HG02973 (cell line): ENCODE data around the gene RAB3C.
"Not testable (repeated sequence)": the region's sequence is repeated elsewhere in the genome, so short reads cannot be mapped to it uniquely, and the experiment has no call there.

Source experiments
- ATAC-seq: cut with Tn5 transposase; IDR thresholded peaks from one replicate; pipeline ENCODE4 v1.9.1; 2021; ENCODE audit warnings: moderate library complexity; ENCODE audit not compliant: unreplicated experiment

Gene RAB3C

DNA sequence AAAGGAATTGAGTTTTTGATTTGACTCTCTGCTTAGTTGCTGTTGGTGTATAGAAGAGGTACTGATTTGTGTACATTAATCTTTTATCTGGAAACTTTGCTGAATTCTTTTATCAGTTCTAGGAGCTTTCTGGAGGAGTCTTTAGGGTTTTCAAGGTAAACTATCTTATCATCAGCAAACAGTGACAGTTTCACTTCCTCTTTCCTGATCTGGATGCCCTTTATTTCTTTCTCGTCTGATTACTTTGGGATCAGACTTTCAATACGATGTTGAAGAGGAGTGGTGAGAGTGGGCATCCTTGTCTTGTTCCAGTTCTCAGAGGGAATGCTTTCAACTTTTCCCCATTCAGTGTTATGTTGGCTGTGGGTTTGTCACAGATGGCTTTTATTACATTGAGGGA is 17.7 kb downstream of the RAB3C start:
- ATAC-seq, result not testable (repeated sequence)

DNA sequence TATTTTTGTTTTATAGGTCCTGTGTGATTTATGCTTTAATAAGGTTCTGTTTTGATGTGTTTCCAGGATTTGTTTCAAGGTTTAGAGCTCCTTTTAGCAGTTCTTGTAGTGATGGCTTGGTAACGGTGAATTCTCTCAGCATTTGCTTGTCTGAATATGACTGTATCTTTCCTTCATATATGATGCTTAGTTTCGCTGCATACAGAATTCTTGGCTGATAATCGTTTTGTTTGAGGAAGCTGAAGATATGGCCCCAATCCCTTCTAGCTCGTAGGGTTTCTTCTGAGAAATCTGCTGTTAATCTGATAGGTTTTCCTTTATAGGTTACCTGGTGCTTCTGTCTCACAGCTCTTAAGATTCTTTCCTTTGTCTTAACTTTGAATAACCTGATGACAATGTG is 20.0 kb downstream of the RAB3C start:
- ATAC-seq, result not testable (repeated sequence)

DNA sequence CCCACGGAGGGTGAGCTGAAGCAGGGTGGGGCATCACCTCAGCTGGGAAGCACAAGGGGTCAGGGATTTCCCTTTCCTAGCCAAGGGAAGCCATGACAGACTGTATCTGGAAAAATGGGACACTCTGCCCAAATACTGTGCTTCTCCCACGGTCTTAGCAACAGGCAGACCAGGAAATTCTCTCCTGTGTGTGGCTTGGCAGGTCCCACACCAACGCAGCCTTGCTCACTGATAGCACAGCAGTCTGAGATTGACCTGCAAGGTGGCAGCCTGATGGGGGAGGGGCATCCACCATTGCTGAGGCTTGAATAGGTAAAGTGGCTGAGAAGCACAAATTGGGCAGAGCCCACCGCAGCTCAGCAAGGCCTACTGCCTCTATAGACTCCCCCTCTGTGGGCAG is 23.2 kb downstream of the RAB3C start:
- no peak for ATAC-seq

DNA sequence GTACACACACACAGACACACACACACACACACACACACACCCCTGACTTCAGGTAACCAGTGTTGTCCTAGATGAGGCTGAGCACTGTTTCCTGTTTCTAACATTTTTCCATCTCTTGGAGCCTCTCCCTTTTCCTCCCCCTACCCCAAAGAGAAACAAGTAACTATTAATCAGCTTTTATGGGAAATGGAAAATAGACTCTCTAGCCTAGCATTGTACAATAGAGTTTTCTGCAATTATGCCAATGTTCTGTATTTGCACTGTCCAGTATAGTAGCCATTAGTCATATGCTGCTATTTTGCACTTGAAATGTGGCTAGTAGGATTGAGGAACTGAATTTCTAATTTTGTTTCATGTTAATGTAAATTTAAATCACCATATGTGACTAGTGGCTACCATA is 33.1 kb downstream of the RAB3C start:
- no peak for ATAC-seq

DNA sequence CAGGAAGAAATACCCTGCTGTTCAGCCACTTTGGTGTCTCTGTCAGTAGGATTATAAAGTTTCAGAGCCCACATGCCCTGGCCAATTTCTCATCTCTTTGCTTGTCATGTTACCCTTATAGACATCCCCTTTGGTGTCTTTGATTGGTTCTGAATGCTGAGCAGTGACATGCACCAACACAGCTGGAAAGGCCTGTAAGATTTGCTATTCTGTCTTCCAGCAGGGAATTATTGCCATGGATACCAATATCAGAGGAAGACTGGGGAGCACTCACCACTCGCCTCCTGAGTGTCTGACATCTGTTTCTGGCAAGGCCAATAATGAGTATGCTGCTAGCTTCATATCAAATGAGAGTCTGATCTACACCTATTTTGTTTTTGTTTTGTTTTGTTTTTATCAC is 34.4 kb downstream of the RAB3C start:
- no peak for ATAC-seq

DNA sequence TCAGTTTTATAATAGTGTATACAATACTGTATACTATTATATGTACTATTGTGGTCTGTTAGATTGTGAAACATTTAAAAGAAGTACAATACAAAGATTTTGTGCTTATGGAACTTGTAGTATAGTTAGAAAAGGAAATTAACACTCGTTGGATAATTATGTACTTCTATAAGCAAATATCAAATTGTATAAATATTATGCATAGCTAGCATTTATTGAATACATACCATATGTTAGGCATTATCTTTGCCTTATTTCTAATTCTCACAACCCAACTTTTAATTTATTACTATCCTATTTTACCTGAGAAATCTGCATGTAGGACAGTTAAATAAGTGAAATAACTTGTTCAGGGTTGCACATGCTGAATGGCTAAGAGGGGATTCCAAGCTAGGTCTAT is 37.5 kb downstream of the RAB3C start:
- no peak for ATAC-seq

DNA sequence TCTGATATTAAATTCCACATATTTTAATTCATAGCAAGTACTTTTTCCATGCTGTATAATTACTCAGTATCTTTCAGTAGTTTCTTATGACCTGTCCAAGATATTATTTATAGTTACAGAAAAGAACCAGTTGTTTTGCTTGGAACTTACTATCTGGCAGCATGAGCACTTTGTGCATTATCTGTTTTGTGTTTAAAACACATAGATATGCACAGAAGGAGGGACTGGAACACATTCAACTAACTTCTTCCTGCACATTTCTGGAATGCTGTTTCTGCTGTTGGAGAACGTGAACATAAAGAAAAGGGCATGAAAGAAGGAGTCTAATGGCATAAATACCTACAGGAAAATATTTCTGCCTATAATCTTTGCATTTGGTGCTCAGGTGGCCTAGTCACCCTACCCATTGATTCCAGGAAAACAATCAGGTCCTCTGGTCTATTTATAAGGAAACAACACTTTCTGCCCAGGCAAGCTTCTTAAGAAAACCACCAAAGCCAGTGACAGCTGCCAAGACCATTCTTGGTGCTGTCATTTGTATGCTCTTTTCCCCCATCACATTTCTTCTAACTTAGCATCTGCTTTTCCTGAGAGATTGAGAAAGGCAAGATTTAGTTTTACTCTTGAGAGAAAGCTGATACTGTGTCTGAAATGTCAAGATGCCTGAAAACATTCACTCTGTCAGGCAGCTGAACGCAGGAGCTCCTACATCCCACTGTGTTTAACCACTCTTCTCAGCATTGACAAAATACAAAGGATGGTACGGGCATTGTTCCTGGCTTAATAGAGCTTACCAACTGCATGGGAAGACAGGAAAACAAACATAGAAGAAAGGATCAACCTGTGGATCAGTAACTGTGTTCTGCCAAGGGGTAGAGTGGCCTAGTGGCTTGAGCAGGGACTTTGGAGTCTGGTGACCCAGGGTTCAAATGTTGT is 40.3 kb downstream of the RAB3C start:
- no peak for ATAC-seq

DNA sequence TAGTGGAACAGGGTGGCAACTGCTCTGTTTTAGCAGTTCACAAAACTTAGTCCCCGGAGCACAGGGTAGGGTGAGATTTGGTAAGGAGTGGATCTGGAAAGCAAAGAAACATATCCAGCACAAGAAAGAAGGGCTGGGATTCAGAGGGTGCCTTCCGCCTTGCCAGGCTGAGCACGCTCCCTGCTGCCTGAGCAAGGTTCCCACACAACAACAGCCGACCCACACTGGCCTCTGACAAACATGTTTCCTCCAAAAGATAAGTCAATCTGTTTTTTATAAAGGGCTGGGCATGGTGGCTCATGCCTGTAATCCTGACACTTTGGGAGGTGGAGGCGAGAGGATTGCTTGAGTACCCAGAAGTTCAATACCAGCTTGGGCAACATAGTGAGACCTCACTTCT is 45.8 kb downstream of the RAB3C start:
- ATAC-seq, result no peak

DNA sequence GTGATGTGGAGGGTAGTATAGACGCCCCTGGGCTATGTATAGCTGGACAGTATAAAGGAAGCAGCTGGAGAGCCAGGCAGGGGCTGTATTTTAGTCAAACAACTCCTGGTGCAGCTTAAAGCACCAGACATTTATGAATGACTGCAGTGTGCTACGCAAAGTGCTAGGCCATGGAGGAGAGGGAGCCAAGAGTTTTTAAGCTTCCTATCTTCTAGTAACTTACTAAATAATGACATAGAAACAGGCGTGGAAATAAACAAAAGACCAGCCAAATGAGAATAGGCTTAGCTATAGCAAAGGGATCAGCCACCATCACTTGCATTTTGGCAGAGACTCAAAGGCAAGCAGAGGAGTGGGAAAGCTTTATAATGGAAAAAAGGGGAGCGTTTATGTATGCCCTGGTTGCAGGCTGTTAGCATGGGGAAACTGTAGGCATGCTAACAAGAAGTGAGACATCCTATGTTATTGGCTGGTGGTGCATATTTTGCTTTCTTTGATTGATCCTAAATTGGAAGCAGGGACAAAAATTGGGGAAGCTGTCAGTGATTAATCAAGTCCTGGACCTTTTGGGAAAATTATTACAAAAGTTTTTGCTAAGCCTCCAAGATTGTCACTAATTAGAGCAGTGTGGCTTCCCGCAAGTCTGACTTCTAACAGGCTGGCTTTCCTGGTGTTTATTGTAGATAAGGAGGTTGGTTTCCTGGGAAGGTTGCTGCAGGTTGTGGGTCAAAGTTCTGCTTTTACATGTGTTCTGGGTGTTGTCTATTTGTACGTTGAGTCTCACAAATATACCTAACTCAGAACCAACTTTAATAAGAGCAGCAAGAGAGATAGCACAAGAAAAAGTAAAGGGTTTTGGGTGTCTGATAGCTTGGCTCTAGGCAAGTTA is 46.6 kb downstream of the RAB3C start:
- ATAC-seq, result no peak

DNA sequence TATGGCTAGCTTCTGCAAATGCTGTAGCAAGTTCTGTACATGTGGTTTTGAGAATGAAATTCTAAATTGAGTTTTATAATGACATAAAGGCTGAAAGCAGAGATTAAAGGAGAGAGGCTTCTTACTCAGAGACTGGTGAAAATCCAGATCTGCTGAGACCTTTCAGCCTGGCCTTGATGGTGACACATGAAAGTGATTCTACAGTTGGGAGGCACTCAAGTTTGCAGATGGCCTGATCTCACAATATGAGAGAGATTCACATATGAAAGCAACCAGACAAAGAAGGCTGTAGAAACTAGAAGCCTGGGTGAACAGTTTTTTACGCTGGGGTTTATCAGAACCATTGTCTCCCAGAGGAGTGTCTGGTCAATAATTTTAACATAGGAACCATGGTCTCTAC is 49.0 kb downstream of the RAB3C start:
- no peak for ATAC-seq

DNA sequence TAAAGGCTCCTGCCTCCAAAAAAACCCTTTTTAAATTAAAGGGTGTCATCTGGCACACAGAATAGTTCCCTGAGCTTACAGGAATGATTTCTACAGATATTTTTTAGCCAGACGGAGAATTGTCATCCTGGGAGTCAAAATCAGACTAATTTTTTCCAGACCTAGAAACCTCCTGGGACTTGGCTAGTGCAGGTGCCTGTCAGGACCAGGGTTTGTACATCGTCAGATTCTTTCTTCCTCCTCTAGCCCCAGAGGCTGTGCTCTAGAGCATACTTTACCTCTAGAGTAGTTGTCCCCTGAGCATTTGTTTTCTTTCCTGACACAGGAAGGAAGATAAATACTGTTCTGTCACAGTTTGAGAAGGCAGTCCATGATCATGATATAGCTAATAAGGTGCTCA is 52.5 kb downstream of the RAB3C start:
- no peak for ATAC-seq

DNA sequence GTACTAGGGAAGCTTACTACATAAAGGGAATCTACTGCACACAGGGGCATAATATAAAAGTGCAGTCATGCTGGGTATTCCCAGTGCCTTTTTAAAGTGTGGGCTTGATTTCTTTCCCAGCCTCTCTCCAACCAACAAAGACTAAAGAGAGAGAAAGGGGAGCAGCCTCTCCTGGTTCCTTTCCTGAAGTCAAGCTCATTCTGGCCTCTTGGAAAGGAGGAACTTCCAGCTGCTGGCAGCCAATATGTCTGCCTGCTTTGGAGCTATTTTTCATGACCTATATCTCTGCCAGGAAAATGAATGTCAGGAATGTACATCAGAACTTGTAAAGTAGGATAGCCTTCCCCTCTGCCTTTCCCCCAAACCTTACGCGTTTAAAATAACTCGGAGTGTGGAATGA is 57.1 kb downstream of the RAB3C start:
- ATAC-seq, result no peak

DNA sequence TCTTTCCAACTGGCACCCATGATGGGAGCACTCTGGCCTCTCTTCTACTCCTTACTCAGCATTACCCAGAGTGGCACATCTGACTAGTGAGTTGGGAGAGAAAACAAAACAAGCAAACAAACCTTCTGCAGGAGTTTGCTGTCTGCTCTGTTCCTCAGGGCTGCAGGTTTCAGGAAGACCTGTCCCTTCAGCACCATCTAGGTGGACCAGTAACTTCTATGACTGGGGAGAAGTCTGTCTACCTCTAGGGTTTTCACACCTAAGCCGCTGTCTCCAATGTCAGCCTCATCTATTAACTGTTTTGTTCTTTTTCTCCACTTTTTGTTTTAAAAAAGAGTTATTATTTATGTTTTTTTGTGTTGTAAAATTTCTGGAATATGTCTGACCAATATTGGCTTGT is 58.7 kb downstream of the RAB3C start:
- ATAC-seq, result no peak

DNA sequence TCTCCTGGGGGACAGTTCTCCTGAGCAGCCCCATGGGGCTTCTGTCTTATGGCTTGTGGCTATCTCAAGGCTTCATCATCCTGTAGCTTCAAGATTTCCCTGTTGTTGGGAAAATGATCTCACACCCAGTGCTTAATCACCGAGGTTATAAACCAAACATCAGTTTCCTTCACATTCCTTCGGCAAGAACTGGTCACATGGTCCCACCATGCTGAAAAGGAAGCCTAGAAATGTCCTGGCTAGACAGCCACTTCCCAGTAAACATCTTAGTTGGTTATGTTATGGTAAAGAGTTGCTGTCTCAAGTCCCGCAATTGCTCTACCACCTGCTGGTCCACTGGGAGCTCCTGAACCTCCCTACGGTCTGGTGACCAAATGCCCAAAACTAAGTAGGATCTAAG is 66.0 kb downstream of the RAB3C start:
- no peak for ATAC-seq

DNA sequence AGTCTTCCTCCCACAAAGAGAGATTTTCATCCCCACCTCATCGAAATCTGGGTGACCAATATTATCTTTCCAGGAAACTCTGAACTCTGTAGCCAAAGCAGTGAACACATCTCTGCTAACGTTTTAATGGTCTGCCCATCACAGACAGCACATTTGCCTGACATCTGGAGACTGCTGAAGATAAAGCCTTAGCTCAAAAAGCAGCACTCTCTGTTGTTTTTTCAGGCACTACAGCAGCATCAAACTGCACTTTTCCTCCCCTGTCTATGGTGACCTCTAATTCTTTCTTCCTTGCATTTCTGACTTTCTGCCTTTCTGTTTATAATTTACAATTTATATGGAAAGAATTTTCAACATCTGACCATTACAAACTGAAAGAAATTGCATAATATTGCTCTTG is 66.8 kb downstream of the RAB3C start:
- no peak for ATAC-seq

DNA sequence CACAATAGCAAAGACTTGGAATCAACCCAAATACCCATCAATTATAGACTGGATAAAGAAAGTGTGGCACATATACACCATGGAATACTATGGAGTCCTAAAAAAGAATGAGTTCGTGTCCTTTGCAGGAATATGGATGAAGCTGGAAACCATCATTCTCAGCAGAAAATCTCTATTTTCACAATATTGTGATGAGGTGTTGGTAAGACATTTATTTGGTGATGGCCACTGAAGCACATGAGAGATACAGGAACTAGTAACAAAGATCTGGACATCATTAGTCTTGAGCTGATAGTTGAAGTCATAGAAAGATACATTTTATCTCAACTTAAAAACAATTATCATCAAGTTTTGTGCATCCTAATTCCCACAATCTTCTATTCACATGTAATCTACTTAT is 70.6 kb downstream of the RAB3C start:
- ATAC-seq, result no peak

DNA sequence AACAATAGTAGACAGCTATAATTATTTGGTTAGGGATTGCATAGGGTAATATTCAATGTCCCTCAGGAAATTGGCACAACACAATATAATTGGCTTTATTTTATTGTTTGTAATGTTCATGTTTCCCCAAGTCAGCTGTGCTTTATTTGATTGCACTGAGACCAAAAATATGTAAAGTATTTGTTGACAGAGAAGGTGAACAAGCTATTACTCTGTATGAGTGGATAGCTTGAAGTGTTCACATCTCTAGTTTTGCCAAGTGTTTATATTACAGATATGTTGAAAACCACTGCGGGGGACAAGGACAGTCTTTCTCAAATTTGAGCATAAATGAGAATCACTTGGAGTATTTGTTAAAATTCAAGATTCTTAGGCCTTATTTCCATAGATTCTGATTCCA is 83.3 kb downstream of the RAB3C start:
- no peak for ATAC-seq

DNA sequence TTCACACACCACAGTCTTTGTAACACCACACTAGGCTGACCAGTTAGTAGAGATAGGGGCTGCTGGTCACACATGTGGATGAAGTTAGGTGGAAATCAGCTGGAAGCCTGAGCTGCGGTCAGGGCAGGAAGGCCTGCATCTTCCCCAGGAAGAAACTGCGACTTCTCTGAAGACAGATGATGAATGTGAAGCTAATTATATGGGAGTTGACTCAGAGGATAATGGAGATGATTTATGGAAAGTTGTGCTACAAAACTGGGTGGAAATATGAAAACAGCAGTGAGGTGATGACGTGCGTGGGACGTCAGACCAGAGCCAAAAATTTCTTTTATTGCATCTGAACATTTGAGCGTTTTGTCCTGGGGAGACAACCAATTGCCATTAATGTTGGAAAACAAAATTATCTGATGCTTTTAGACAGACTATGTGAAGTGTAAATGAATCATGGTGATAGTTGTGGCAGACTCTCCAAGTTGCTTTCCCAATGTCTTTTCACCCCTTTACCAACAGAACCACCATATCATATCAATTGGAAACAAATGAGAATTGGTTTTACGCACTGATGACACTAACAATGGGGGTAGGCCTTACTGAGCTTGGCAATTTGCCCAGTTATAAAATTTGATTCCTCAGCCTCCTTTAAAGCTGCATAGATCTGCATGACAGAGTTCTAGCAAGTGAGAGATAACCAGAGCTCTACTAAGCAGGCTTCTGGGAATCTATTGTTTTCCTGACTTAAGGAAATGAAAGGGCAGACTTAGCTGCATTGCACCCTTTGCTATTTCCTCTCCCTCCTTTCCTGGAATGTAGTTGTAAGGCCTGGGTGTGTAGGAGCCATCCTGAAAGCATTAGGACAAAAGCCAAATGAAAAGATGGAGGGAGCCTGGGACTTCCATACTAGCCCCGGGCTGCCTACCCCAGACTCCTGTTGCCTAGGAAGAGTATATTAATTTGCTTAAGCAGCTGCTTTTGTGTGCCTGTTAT is 84.0 kb downstream of the RAB3C start:
- no peak for ATAC-seq

DNA sequence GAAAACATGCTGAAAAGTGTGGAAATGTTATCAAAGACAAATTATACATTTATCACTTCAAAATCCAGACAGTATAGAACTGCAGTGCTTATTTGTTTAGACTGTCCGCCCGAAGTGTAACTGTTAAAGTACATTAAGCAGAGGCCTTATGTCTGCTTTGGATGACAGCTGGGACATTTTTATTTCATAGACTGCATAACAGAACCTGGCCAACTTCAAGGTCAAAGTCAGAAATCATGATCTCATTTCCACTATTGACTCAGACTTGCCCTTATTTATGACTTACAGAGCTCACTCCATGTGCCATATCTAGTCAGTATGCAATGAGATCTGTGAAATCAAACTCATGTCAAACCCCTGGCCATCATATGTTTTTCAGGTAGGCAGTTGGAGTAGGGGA is 87.7 kb downstream of the RAB3C start:
- no peak for ATAC-seq

DNA sequence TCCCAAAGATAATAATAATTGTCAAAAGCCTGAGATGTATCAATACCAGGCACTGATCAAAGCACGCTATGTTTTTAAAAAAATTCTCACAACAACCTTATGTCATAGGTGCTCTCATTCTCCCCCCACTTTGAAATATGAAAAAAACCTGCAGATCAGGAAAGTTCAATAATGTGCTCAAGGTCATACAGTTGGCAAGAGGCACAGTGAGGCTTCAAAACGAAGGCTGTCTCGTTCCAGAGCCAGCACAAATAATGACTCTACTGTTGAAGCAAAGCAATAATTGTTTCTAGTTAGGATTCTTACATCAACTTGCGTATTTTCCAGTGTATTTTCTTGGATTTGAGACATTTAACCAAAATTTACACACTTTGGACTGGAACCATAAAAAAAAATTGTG is 88.3 kb downstream of the RAB3C start:
- no peak for ATAC-seq

DNA sequence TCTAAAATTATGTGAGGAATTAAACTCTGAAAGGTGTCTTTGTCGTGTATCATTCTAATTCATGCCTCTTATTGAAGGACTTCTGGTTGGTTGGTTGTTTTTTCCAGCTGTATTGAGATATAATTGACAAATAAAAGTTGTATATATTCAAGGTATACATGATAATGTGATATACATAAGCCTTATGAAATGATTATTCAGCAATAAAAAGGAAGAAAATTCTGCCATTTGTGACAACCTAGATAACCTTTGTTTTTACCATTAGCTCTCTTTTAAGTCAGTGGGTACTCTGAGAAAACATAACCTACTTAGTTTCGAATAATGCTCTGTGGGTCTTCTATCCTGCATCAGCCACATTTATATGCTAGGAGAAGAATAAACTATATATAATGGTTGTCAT is 89.6 kb downstream of the RAB3C start:
- ATAC-seq, result no peak
